Thyroid gland (tissue), 4 donors: ENCODE results near the gene BANK1.

Experiments
- CTCF ChIP-seq, 6 experiments: fragments of 200-600 bp in 3 of 6; fragments of 450-650 bp in 3 of 6; sonication (generic) in 3 of 6; IDR thresholded peaks; one replicate each; pipeline ENCODE4 v1.5.1; 2016 to 2019; ENCODE audit warnings: antibody characterized with exemption in 6 of 6, mild to moderate bottlenecking in 2 of 6, inconsistent platforms in 1 of 6, moderate library complexity in 1 of 6
- POLR2A ChIP-seq, 2 donors: fragments of 450-650 bp; IDR thresholded peaks; one replicate each; pipeline ENCODE4 v1.6.1; 2017; ENCODE audit warnings: antibody characterized with exemption in 2 of 2, mild to moderate bottlenecking in 2 of 2, moderate library complexity in 1 of 2

- no peak for TF ChIP-seq CTCF (IDR thresholded peaks at IDR 0.05)
- no peak for TF ChIP-seq POLR2A (IDR thresholded peaks at IDR 0.05)
These were observed 289.7 kb downstream of the BANK1 start for GRCh38 chr4:102080184-102080583.
